ENCODE data around the gene NEDD4L.
"Not testable (repeated sequence)": the region's sequence is repeated elsewhere in the genome, so short reads cannot be mapped to it uniquely, and the experiment has no call there.

The NEDD4L gene

DNA sequence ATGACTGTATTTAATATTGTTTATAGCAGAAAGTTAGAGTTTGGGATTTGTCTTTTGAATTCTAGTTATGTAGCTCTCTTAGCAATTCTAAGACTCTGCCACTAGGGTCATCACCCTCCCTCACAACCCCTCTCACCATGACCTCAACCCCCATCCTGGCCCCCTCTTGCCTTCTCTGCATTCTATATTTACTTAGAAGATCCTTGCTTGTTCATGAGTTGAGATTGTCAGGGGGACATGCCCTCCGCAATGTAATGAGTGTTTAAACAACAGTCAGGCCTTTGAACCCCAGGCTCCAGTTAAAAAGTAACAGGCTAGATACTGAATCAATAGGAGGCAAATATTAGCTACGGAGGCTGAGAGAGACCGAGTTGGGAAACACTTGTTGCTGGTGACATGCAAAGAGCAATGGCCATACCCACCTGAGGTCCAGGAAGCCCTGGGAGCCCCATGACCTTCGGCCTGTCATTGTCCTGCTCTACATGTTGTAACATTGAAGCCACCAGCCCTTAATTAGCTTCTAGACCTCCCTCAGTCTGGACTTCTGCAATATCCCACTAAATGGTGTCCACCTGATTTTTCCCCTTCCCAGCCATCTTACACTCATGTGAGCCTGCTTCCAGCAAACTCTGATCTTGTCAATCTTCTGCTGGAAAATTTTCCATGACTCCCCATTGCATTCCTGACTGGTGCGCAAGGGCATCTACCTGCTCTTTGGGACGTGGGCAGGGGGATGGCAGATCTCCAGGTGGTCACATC lies 363.8 kb downstream of the NEDD4L start:
- no peak for DNase-seq

GRCh38 chr18:58408665-58409064 lies 364.6 kb downstream of the NEDD4L start:
- no peak for DNase-seq

DNA sequence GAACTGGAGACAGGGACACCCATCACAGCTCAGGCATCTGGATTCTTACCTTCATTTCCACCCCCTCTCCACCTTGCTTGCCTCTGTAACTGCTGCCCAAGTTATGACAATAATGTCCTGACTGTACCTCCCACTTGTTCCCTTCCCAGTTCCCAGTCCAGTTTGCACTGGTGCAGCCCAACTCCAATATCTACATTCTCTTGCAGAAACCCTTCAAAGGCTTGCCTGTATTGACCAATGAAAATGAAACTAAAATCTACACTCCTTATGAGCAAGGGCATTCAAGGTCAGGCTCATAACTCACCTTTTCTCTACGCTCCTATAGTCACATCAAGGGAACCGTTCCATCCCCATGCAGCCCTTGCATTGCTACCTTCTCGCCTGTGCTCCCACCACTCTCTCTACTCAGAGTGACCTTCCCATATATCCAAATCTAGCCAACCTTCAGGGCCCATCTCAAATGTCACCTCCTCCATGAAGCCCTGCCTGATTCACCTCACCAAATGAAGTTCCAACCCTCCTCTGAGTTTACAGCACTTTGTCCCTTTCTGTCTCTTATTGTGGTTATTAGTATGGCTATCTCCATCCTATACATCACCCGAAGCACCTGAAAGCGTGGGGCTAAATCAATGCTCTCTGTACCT lies 365.9 kb downstream of the NEDD4L start:
- DNase-seq, result no peak

DNA sequence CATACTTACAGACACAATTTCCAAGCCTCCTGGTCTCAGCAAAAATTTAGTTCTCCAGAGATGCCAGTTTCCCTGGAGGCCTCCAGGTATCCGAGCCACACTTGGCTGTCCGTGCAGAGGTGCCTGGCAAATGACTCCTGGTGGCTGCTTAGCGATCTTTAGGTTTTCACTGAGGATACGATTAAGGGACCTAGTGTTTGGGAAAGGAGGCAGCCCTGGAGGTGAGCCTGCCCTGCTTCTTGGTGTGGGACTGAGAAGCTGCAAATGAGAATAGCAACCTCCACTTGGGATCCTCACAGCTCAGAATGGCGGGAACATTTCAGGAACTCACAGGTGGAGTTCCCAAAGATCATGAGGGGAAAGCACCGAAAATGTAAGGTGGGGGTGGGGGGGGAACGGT lies 367.3 kb downstream of the NEDD4L start:
- no peak for DNase-seq

DNA sequence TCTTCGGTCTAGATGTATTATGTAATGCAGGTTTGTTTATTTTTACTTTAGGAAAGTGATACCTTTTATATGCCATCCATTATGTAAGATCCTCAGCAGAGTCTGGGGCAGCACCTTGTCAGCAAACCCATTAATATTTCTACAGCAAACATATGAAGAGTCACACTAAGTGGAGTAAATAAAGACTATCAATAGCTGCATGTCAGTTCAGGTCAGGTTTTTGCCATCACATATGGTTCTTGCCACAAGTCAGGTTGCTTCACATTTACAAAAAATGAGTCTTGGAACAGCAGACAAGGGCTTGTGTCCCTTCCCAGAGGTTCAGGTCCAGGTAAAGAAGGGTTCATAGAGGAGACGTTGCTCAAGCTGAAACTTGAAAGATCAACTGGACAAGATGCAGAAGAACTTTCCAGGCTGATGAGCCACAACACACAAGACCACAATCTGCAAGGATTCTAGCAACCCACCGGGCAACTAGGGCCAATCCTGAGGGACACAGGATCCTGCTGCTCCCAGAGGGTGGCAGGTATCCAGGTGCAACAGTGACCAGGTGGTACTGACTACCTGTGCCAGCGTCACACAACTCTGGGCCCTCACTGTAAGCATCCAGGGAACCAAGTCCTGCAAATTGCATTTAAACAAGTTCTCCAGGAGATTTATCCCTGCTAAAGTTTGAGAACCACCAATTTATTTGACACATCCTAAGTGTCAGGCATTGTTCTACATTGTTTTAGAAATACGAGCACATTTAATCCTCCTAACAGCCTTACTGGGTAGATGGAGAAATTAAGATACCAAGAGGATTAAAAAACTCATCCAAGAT lies 369.0 kb downstream of the NEDD4L start:
- no peak for DNase-seq

GRCh38 chr18:58413667-58414628 lies 369.9 kb downstream of the NEDD4L start:
- DNase-seq, result no peak

- no peak for DNase-seq
Measured at GRCh38 chr18:58416014-58416703, 372.1 kb downstream of the NEDD4L start.

- no peak for DNase-seq
Measured at GRCh38 chr18:58416704-58417683, 373.0 kb downstream of the NEDD4L start.

- no peak for DNase-seq
Measured at GRCh38 chr18:58417752-58418151, 373.7 kb downstream of the NEDD4L start.

DNA sequence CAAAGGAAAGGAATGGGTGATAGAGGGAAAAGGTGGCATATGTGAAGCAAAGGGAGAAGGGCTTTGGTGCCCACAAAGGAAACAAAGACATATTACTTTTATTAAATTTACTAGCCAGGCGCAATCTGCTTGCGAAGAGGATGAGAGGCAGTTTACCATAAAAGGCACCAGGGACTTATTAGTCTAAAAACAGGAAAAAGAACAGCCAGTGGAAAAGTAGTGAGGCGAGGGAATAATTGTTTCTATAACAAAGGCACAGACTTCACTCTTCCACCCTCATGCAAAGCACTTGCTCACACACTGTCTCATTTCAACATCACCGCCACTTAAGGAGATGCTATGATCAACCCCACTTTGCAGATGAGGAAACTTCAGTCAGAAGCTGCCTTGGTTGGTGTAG lies 374.3 kb downstream of the NEDD4L start:
- no peak for DNase-seq

DNA sequence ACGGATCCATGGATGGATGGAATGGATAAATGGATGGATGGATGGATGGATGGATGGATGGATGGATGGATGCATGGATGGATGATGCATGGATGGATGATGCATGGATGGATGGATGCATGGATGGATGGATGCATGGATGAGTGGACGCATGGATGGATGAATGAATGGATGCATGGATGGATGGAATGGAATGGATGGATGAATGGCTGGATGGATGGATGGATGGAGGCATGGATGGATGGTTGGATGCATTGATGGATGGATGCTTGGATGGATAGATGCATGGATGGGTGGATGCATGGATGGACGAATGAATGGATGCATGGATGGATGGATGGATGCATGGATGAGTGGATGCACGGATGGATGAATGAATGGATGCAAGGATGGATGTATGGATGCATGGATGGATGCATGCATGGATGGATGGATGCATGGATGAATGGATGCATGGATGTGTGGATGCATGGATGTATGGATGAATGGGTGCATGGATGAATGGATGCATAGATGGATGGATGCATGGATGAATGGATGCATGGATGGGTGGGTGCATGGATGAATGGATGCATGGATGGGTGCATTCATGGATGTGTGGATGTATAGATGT lies 375.7 kb downstream of the NEDD4L start:
- DNase-seq, result no peak

- no peak for DNase-seq
Measured at GRCh38 chr18:58426611-58427010, 382.6 kb downstream of the NEDD4L start.

DNA sequence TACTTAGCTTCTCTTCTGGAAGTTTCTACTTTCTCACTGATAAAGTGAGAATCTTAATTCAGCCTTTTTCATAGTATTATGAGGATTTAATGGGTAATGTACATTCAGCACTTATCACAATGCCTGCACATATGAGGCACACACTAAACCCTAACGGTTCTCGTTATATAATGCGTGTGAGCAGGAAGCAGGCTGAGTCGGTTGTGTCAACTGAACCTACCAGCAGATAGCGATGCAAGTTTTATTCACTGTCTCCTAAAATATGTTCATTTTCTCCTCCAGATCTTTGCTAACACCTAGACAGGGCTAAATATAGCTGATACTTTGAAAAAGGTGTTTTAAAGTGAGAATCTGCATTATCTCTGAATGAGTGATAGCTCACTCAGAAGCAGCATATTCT lies 383.3 kb downstream of the NEDD4L start:
- DNase-seq, result no peak

GRCh38 chr18:58429442-58429841 lies 385.4 kb downstream of the NEDD4L start:
- DNase-seq, result no peak

DNA sequence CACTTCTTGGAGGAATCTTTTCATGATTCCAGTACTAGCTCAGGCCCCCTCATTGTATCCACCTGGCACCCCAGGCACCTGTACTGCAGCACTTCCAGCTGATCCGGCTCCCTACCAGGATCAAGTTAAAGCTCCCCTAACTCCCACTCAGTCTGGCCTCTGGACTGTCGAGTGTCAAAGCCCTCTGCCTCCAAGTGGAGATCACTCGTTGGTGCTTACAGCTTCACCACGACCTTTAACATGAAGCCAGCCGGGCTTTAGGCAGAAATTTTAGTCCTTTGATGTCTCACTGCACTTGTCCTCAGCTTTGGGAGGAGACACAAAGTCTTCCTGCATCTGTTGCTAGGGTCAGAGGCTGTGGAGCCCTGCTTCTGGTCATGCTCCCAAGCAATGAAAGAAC lies 387.2 kb downstream of the NEDD4L start:
- DNase-seq, result no peak

GRCh38 chr18:58432050-58432727 lies 388.2 kb downstream of the NEDD4L start:
- DNase-seq, result no peak

DNA sequence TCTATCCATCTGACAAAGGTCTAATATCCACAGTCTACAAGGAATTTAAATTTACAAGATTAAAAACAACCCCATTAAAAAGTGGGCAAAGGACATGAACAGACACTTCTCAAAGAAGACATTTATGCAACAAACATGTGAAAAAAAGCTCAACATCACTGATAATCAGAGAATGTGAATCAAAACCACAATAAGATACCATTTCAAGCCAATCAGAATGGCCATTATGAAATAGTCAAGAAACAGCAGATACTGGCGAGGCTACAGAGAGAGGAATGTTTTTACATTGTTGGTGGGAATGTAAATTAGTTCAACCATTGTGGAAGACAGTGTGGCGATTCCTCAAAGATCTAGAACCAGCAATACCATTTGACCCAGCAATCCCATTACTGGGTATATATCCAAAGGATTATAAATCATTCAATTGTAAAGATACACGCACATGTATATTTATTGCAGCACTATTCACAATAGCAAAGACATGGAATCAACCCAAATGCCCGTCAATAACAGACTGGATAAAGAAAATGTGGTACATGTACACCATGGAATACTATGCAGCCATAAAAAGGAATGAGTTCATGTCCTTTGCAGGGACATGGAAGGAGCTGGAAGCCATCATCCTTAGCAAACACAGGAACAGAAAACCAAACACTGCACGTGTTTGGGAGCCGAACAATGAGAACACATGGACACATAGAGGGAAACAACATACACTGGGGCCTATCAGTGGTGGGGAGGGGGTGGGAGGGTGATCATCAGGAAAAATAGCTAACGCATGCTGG lies 391.4 kb downstream of the NEDD4L start:
- DNase-seq, result not testable (repeated sequence)

DNA sequence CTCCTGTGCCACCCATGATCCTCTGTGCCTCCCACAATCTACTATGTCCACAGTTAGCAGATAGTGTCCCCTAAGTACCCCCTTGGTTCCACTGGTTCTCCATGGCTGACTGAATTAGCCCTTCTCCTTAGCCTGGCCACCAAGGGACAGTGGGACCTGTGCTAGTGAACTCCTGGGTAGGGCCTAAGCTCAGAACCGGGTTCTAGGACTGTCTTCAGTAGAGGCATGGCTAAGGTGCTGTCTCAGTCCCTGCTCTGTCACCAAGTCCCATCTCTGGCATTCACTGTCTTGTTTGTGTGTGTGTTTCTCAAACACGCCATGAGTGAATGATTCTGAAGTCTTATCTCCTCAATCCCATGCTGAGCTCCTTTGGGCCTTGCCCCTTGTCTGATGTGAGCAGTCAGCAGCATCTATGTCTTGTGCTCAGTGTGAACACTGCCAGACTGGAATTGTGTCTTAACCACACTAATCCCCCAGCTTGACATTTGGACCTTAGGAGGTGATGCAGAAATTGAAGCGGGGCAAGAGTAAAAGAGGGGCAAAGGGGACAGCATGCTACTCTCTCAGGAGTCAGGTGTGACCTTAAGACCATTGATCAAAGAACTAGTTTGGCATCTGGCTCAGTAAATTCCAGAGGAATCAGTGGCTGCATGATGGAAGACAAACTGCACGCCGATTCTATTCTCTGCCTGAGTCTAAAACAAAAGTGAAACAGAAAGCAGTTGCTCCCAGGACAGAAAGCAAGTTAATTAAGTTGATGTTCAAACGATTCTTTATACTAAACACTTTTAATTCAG lies 394.3 kb downstream of the NEDD4L start:
- peak; percentile 39 for DNase-seq

Measured in activated CD4-positive, alpha-beta T cell treated with anti-CD3 and anti-CD28 coated beads, Interleukin-10, Interleukin-2, amounts not matched to agents 100 ng/mL and 50 ng/mL, durations not matched to agents 16 hours and 8 hours (primary cell).